KMS-11 (cell line): ENCODE measurements around the gene RAP1B.

Experiments used
- H2AFZ ChIP-seq: fragments of 200-600 bp; sonication (generic); 2 replicates; pipeline ENCODE4 v1.6.1; 2016; ENCODE audit warnings: antibody characterized with exemption, mixed run types, low read depth
- H3K27ac ChIP-seq: fragments of 200-600 bp; sonication (generic); 2 replicates; pipeline ENCODE4 v1.6.1; 2016; ENCODE audit warnings: mild to moderate bottlenecking, mixed run types
- H3K27me3 ChIP-seq: fragments of 200-600 bp; sonication (generic); 2 replicates; pipeline ENCODE4 v1.6.1; 2017; ENCODE audit warnings: mild to moderate bottlenecking, low read depth, mixed run types, moderate library complexity; ENCODE audit not compliant: insufficient read depth
- H3K36me3 ChIP-seq: fragments of 200-600 bp; sonication (generic); 2 replicates; pipeline ENCODE4 v1.6.1; 2017; ENCODE audit warnings: mild to moderate bottlenecking, mixed run types; ENCODE audit not compliant: insufficient read depth
- H3K4me1 ChIP-seq: fragments of 200-600 bp; sonication (generic); 2 replicates; pipeline ENCODE4 v1.6.1; 2016; ENCODE audit warnings: mild to moderate bottlenecking, low read depth, mixed run types; ENCODE audit not compliant: poor library complexity, severe bottlenecking
- H3K4me2 ChIP-seq: fragments of 200-600 bp; sonication (generic); 2 replicates; pipeline ENCODE4 v1.7.0; 2016; ENCODE audit warnings: mild to moderate bottlenecking, mixed run types
- H3K4me3 ChIP-seq: fragments of 200-600 bp; sonication (generic); IDR thresholded peaks from 2 replicates; pipeline ENCODE4 v1.6.1; 2017; ENCODE audit warnings: low read depth, low read length, mixed read lengths; ENCODE audit not compliant: insufficient read depth
- H3K79me2 ChIP-seq: fragments of 200-600 bp; sonication (generic); 2 replicates; pipeline ENCODE4 v1.6.1; 2016; ENCODE audit warnings: low read depth, mixed run types; ENCODE audit not compliant: insufficient read depth
- H3K9ac ChIP-seq: fragments of 200-600 bp; sonication (generic); 2 replicates; pipeline ENCODE4 v1.6.1; 2016; ENCODE audit warnings: mild to moderate bottlenecking, mixed run types
- H4K20me1 ChIP-seq: fragments of 200-600 bp; sonication (generic); 2 replicates; pipeline ENCODE4 v1.6.1; 2016; ENCODE audit warnings: mild to moderate bottlenecking, mixed run types; ENCODE audit not compliant: insufficient read depth
- CTCF ChIP-seq: fragments of 200-600 bp; sonication (generic); conservative IDR thresholded peaks from 2 replicates; pipeline ENCODE4 v1.6.1; 2017; ENCODE audit warnings: low read depth, mild to moderate bottlenecking, antibody characterized with exemption, low read length, moderate library complexity, mixed read lengths

RAP1B gene

GRCh38 chr12:68587448-68587873, 23.2 kb upstream of the RAP1B start:
- no peak for TF ChIP-seq CTCF
- Histone ChIP-seq H3K9ac (no peak overlapping the region), H3K4me2 (no peak overlapping the region), H3K4me1 (peaks cover 4% of the 10 kb centered on the region), H3K27ac (no peak overlapping the region), H3K36me3 (no peaks in the 10 kb centered on the region), H3K27me3 (no peaks in the 10 kb centered on the region), H3K4me3 (no peak overlapping the region), H2AFZ (no peak overlapping the region), H3K79me2 (no peaks in the 10 kb centered on the region), H4K20me1 (no peaks in the 10 kb centered on the region)

- Histone ChIP-seq H3K4me3 (no peak overlapping the region), H3K9ac (no peak overlapping the region), H3K4me2 (no peak overlapping the region), H3K27ac (no peak overlapping the region), H3K27me3 (no peaks in the 10 kb centered on the region), H3K4me1 (peaks cover 4% of the 10 kb centered on the region), H3K79me2 (no peaks in the 10 kb centered on the region), H4K20me1 (no peaks in the 10 kb centered on the region), H3K36me3 (no peaks in the 10 kb centered on the region), H2AFZ (no peak overlapping the region)
- no peak for TF ChIP-seq CTCF
Observed at GRCh38 chr12:68589194-68589593, 21.5 kb upstream of the RAP1B start.

GRCh38 chr12:68591734-68592418, 18.8 kb upstream of the RAP1B start:
- no peak overlapping the region for H3K9ac ChIP-seq
- no peaks in the 10 kb centered on the region for H3K27me3 ChIP-seq
- H3K4me2 ChIP-seq = no peak overlapping the region
- no peaks in the 10 kb centered on the region for H4K20me1 ChIP-seq
- TF ChIP-seq CTCF = no peak
- H3K27ac ChIP-seq = no peak overlapping the region
- no peaks in the 10 kb centered on the region for H3K79me2 ChIP-seq
- H3K36me3 ChIP-seq = no peaks in the 10 kb centered on the region
- peaks cover 4% of the 10 kb centered on the region for H3K4me1 ChIP-seq
- no peak overlapping the region for H2AFZ ChIP-seq
- H3K4me3 ChIP-seq = no peak overlapping the region

GRCh38 chr12:68595241-68595640, 15.5 kb upstream of the RAP1B start:
- Histone ChIP-seq H3K79me2 (no peaks in the 10 kb centered on the region), H3K27ac (no peak overlapping the region), H3K4me3 (no peak overlapping the region), H3K36me3 (no peaks in the 10 kb centered on the region), H3K4me2 (no peak overlapping the region), H4K20me1 (no peaks in the 10 kb centered on the region), H3K4me1 (no peaks in the 10 kb centered on the region), H3K9ac (no peak overlapping the region), H3K27me3 (no peaks in the 10 kb centered on the region), H2AFZ (no peak overlapping the region)
- TF ChIP-seq CTCF = no peak
